SH-SY5Y (cell line): ENCODE measurements around the gene WRAP73.

Experiments
- GATA2 ChIP-seq: IDR thresholded peaks from 2 replicates; pipeline ENCODE4 v1.6.1; 2011; ENCODE audit warnings: mild to moderate bottlenecking, low read depth, low read length
- GATA3 ChIP-seq: IDR thresholded peaks from 2 replicates; pipeline ENCODE4 v1.6.1; 2011; ENCODE audit warnings: low read depth, mild to moderate bottlenecking, low read length, moderate library complexity

DNA sequence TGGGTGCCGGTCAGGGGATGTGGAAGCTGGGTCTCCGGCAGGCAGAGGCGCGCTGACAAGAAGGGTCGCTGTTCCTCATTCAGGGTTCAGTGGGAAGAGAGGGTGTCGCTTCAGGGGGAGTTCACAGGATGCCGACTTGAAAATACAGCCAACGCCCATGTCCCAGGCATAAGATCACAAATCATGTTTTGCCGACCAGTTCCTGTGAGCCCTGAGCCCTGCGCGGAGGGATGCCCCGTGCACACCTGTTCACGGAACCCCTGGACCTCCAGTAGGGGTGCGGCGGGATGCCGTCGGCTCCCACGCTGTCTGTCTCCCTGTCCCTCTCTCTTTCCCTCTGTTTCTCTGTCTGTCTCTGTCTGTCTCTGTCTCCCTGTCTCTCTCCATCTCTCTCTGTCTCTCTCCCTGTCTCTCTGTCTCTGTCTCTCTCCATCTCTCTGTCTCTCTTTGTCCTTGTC lies 29.2 kb upstream of the WRAP73 start:
- TF ChIP-seq GATA2 (no peak), GATA3 (no peak)
